ENCODE data around the gene MAGI1.

Gene MAGI1

DNA sequence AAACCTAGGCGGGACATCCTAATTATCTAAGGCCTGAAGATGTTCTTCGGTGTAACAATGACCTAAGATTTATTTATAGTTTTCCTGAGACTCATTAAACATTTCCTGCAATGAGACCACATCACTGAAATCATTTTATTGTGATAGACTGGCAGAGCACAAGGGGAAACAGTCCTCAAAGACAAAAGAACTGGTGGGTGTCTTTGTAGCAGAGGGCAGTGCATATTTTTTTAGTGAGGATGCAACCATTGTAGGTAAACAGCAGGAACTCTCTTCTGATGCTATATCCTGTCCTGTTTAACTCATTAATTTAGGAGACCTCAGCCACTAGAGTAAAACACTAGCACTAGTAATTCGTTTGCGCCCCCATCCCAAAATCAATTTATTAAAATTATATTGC lies 100.0 kb downstream of the MAGI1 start:
- ATAC-seq, result no peak
- TF ChIP-seq ZNF8 (CRISPR knock-in tag; IDR thresholded peaks at IDR 0.05) (no peak), TCF4 (CRISPR knock-in tag; IDR thresholded peaks at IDR 0.05; ENCODE audit: borderline replicate concordance) (no peak), ZC3H10 (CRISPR knock-in tag; IDR thresholded peaks at IDR 0.05) (no peak), RARB (CRISPR knock-in tag; IDR thresholded peaks at IDR 0.05) (no peak), ESRRG (CRISPR knock-in tag; IDR thresholded peaks at IDR 0.05) (no peak), ISL1 (CRISPR knock-in tag; IDR thresholded peaks at IDR 0.05) (no peak), ZFP30 (CRISPR knock-in tag; IDR thresholded peaks at IDR 0.05) (no peak), TOX (CRISPR knock-in tag; IDR thresholded peaks at IDR 0.05; ENCODE audit: borderline replicate concordance) (no peak)
- TF ChIP-seq, protein P1, sequence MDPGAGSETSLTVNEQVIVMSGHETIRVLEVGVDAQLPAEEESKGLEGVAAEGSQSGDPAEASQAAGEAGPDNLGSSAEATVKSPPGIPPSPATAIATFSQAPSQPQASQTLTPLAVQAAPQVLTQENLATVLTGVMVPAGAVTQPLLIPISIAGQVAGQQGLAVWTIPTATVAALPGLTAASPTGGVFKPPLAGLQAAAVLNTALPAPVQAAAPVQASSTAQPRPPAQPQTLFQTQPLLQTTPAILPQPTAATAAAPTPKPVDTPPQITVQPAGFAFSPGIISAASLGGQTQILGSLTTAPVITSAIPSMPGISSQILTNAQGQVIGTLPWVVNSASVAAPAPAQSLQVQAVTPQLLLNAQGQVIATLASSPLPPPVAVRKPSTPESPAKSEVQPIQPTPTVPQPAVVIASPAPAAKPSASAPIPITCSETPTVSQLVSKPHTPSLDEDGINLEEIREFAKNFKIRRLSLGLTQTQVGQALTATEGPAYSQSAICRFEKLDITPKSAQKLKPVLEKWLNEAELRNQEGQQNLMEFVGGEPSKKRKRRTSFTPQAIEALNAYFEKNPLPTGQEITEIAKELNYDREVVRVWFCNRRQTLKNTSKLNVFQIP (CRISPR knock-in tag; IDR thresholded peaks at IDR 0.05; ENCODE audit: borderline replicate concordance, low read depth), result no peak

DNA sequence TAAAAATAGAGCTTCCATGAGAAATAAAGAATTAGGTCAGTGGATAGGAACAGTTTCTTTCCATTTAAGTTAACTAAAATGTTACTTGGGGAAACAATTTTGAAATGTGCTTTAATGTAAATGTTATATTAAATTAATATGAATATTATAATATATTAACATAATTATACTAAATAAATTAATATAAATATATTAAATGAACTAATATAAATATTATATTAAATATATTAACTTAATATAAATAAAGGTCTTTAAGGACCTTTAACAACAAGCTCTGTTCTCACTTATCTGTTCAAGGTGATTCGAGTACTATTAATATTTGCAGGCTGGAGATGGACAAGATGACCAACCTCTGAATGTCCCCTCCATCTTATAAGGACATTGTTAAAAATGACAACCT lies 100.6 kb downstream of the MAGI1 start:
- no peak for ATAC-seq
- TF ChIP-seq ZNF565 (CRISPR knock-in tag; conservative IDR thresholded peaks at IDR 0.05; ENCODE audit: low read depth) (no peak), ARNTL (CRISPR knock-in tag; IDR thresholded peaks at IDR 0.05; ENCODE audit: borderline replicate concordance, low read depth) (no peak), TOX (CRISPR knock-in tag; IDR thresholded peaks at IDR 0.05; ENCODE audit: borderline replicate concordance) (no peak), CSDC2 (CRISPR knock-in tag; IDR thresholded peaks at IDR 0.05) (no peak), RARB (CRISPR knock-in tag; IDR thresholded peaks at IDR 0.05) (no peak), TCF4 (CRISPR knock-in tag; IDR thresholded peaks at IDR 0.05; ENCODE audit: borderline replicate concordance) (no peak), ISL1 (CRISPR knock-in tag; IDR thresholded peaks at IDR 0.05) (no peak), PPARA (CRISPR knock-in tag; IDR thresholded peaks at IDR 0.05; ENCODE audit: borderline replicate concordance) (no peak), GLIS3 (CRISPR knock-in tag; IDR thresholded peaks at IDR 0.05) (no peak), ESRRG (CRISPR knock-in tag; IDR thresholded peaks at IDR 0.05) (no peak), ZFP30 (CRISPR knock-in tag; IDR thresholded peaks at IDR 0.05) (no peak), ZNF8 (CRISPR knock-in tag; IDR thresholded peaks at IDR 0.05) (no peak), SNAI2 (CRISPR knock-in tag; IDR thresholded peaks at IDR 0.05) (no peak)
- TF ChIP-seq, protein P1 (CRISPR knock-in tag; IDR thresholded peaks at IDR 0.05; ENCODE audit: borderline replicate concordance, low read depth), result no peak
- TF ChIP-seq, protein P2, sequence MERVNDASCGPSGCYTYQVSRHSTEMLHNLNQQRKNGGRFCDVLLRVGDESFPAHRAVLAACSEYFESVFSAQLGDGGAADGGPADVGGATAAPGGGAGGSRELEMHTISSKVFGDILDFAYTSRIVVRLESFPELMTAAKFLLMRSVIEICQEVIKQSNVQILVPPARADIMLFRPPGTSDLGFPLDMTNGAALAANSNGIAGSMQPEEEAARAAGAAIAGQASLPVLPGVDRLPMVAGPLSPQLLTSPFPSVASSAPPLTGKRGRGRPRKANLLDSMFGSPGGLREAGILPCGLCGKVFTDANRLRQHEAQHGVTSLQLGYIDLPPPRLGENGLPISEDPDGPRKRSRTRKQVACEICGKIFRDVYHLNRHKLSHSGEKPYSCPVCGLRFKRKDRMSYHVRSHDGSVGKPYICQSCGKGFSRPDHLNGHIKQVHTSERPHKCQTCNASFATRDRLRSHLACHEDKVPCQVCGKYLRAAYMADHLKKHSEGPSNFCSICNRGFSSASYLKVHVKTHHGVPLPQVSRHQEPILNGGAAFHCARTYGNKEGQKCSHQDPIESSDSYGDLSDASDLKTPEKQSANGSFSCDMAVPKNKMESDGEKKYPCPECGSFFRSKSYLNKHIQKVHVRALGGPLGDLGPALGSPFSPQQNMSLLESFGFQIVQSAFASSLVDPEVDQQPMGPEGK (CRISPR knock-in tag; IDR thresholded peaks at IDR 0.05; ENCODE audit: borderline replicate concordance), result no peak
- TF ChIP-seq, protein P3, sequence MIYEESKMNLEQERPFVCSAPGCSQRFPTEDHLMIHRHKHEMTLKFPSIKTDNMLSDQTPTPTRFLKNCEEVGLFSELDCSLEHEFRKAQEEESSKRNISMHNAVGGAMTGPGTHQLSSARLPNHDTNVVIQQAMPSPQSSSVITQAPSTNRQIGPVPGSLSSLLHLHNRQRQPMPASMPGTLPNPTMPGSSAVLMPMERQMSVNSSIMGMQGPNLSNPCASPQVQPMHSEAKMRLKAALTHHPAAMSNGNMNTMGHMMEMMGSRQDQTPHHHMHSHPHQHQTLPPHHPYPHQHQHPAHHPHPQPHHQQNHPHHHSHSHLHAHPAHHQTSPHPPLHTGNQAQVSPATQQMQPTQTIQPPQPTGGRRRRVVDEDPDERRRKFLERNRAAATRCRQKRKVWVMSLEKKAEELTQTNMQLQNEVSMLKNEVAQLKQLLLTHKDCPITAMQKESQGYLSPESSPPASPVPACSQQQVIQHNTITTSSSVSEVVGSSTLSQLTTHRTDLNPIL (CRISPR knock-in tag; IDR thresholded peaks at IDR 0.05; ENCODE audit: low read depth), result no peak

DNA sequence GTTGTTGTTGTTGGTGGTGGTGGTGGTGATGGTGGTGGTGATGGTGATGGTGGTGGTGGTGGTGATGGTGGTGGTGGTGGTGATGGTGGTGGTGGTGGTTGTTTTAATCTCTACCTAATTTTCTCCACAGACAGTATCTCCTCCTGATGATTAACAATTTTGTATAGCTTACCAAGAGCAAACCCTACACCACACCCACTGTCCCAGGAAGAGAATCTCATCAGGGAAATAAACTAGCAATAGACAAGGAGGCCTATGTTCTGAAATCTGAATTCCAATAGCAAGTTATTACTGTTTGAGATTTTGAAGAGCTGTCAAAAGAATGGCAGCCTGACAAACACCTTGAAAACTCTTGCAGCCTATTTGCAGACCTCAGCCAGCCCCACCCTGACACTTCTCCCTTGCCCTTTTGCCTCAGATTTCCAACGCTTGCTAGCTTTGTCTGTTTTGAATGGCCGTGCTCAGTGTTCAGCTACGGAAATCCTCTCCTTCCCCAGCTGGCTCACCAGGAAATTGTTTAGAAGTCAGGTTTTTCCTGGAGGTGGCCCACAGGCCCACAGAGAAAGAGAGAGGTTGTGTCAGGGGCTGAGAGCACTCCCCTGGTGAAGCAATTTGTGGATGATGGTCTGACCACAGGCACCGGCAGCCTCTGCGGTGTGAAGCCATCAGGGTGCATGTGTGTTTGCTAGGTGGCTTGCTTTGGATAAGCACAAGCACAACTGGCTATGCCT lies 101.6 kb downstream of the MAGI1 start:
- TF ChIP-seq ZNF70 (CRISPR knock-in tag; IDR thresholded peaks at IDR 0.05) (no peak), PPARA (CRISPR knock-in tag; IDR thresholded peaks at IDR 0.05; ENCODE audit: borderline replicate concordance) (no peak), BACH2 (CRISPR knock-in tag; IDR thresholded peaks at IDR 0.05; ENCODE audit: borderline replicate concordance) (no peak), ZNF8 (CRISPR knock-in tag; IDR thresholded peaks at IDR 0.05) (no peak), TCF4 (CRISPR knock-in tag; IDR thresholded peaks at IDR 0.05; ENCODE audit: borderline replicate concordance) (no peak), ARNTL (CRISPR knock-in tag; IDR thresholded peaks at IDR 0.05; ENCODE audit: borderline replicate concordance, low read depth) (no peak), ZFP3 (CRISPR knock-in tag; IDR thresholded peaks at IDR 0.05) (no peak), ZFP30 (CRISPR knock-in tag; IDR thresholded peaks at IDR 0.05) (no peak), ISL1 (CRISPR knock-in tag; IDR thresholded peaks at IDR 0.05) (no peak), GLIS3 (CRISPR knock-in tag; IDR thresholded peaks at IDR 0.05) (no peak), TOX (CRISPR knock-in tag; IDR thresholded peaks at IDR 0.05; ENCODE audit: borderline replicate concordance) (no peak), CSDC2 (CRISPR knock-in tag; IDR thresholded peaks at IDR 0.05) (no peak), RARB (CRISPR knock-in tag; IDR thresholded peaks at IDR 0.05) (no peak), SNAI2 (CRISPR knock-in tag; IDR thresholded peaks at IDR 0.05) (no peak), OSR1 (CRISPR knock-in tag; IDR thresholded peaks at IDR 0.05) (no peak), ZNF565 (CRISPR knock-in tag; conservative IDR thresholded peaks at IDR 0.05; ENCODE audit: low read depth) (no peak), ZC3H10 (CRISPR knock-in tag; IDR thresholded peaks at IDR 0.05) (no peak)
- TF ChIP-seq, protein P4, sequence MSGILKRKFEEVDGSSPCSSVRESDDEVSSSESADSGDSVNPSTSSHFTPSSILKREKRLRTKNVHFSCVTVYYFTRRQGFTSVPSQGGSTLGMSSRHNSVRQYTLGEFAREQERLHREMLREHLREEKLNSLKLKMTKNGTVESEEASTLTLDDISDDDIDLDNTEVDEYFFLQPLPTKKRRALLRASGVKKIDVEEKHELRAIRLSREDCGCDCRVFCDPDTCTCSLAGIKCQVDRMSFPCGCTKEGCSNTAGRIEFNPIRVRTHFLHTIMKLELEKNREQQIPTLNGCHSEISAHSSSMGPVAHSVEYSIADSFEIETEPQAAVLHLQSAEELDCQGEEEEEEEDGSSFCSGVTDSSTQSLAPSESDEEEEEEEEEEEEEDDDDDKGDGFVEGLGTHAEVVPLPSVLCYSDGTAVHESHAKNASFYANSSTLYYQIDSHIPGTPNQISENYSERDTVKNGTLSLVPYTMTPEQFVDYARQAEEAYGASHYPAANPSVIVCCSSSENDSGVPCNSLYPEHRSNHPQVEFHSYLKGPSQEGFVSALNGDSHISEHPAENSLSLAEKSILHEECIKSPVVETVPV (CRISPR knock-in tag; IDR thresholded peaks at IDR 0.05), result no peak
- TF ChIP-seq, protein P3 (CRISPR knock-in tag; IDR thresholded peaks at IDR 0.05; ENCODE audit: low read depth), result no peak
- TF ChIP-seq, protein P1 (CRISPR knock-in tag; IDR thresholded peaks at IDR 0.05; ENCODE audit: borderline replicate concordance, low read depth), result no peak
- ATAC-seq, result no peak
